Measurements from ENCODE around the gene ENKUR. TPM values are rescaled to one million over a fixed set of nuclear protein-coding genes. Genes with fewer than 3 reads are reported as not detected.

Gene ENKUR
- total and polyA plus RNA-seq, 10 of the 15 experiments (the other 5 are each of a cell fraction or from before 2014, with no cell fraction given): 0.01 to 0.19 (median 0.11) TPM; not detected in 6

- intact Hi-C loops (cut with micrococcal nuclease; ENCODE audit: unreplicated experiment): no loop called here
- no peak for ATAC-seq
- in situ Hi-C loops (cut with MboI): no loop called here
Observed at GRCh38 chr10:24965051-24965450, 50.9 kb downstream of the ENKUR start.

More at GRCh38 chr10:24965051-24965450, 50.9 kb downstream of the ENKUR start:
- H3K4me1 ChIP-seq (ENCODE audit: control insufficient read depth, insufficient read depth, low read length): no peaks in the 10 kb centered on the region
- no peaks in the 10 kb centered on the region for H3K79me2 ChIP-seq (ENCODE audit: control insufficient read depth, insufficient read depth, low read length)
- H4K20me1 ChIP-seq (ENCODE audit: control insufficient read depth, insufficient read depth): no peaks in the 10 kb centered on the region
- H3K27me3 ChIP-seq (replicated peaks in 1 of 2; ENCODE audit: control insufficient read depth in 2 of 2, insufficient read depth in 2 of 2, low read length in 1 of 2): no peaks in the 10 kb centered on the region; a peak in 1 of 4 replicates
- no peak overlapping the region for H3K27ac ChIP-seq (ENCODE audit: control insufficient read depth, insufficient read depth)
- H3K36me3 ChIP-seq (ENCODE audit: control insufficient read depth in 2 of 2, insufficient read depth in 2 of 2, low read length in 1 of 2): no peaks in the 10 kb centered on the region
- DNase-seq (ENCODE audit: low read depth, low spot score): no peak
- no peaks in the 10 kb centered on the region for H3K9me3 ChIP-seq (replicated peaks; ENCODE audit: control insufficient read depth, insufficient read depth, low read length)
- H2AFZ ChIP-seq (ENCODE audit: control insufficient read depth, low read depth, low read length): no peak overlapping the region
- H3K4me3 ChIP-seq: no peak overlapping the region
- no peak for FAIRE-seq
- BruUV-seq (replicated peaks): no TSS peak
- ChIA-PET RAD21 (ENCODE audit: unreplicated experiment) (interaction anchor here (3.0 kb wide), 1 partner anchor 36 kb away, joined by 13 read pairs; no protein-coding TSS in a partner anchor), CTCF (interaction anchor here (1.4 kb wide), 1 partner anchor 19 kb away, joined by 4 read pairs; no protein-coding TSS in a partner anchor), POLR2A (interaction anchor here (0.7 to 1.7 kb wide), 2 partner anchors 9 to 43 kb away, joined by 3 to 4 read pairs; no protein-coding TSS in a partner anchor), SMC1A (ENCODE audit: uncharacterized antibody, unreplicated experiment) (interaction anchor here (1.4 to 2.1 kb wide), 2 partner anchors 15 to 21 kb away, joined by 4 to 9 read pairs; no protein-coding TSS in a partner anchor)
- 95% methylated on average over 3 of the region's 3 CpGs for WGBS (ENCODE audit: insufficient coverage, insufficient replicate concordance, low lambda C conversion rate, missing lambda C conversion rate)
- H3K9ac ChIP-seq (ENCODE audit: control insufficient read depth, insufficient read depth, low read length): no peak overlapping the region
- TF ChIP-seq CEBPZ (IDR thresholded peaks at IDR 0.05; ENCODE audit: low read depth, low read length) (no peak), RELB (IDR thresholded peaks at IDR 0.05; ENCODE audit: low read depth) (no peak), MYB (IDR thresholded peaks at IDR 0.05; ENCODE audit: borderline replicate concordance, low read depth, low read length) (no peak), CHD1 (IDR thresholded peaks at IDR 0.05; ENCODE audit: low read depth, low read length) (no peak), SRF (IDR thresholded peaks at IDR 0.05; ENCODE audit: low read depth in 2 of 2, low read length in 2 of 2) (no peak), CHD2 (IDR thresholded peaks at IDR 0.05; ENCODE audit: borderline replicate concordance, low read depth, low read length) (no peak), IKZF2 (IDR thresholded peaks at IDR 0.05) (no peak), BHLHE40 (IDR thresholded peaks at IDR 0.05; ENCODE audit: borderline replicate concordance in 1 of 2, low read depth in 2 of 2, low read length in 1 of 2) (no peak), CHD4 (IDR thresholded peaks at IDR 0.05) (no peak)
- H3K4me2 ChIP-seq (ENCODE audit: control insufficient read depth, insufficient read depth): no peak overlapping the region
